K562 (cell line): Measurements from ENCODE around the gene ARMC7. TPM values are rescaled to one million over a fixed set of nuclear protein-coding genes. Genes with fewer than 3 reads are reported as not detected.
"Not testable (repeated sequence)": the region's sequence is repeated elsewhere in the genome, so short reads cannot be mapped to it uniquely, and the experiment has no call there.

ENCODE experiments used
- ATAC-seq: fragments of 200-7000 bp; cut with Tn5 transposase; 3 replicates; pipeline ENCODE4 v1.9.1; 2020; ENCODE audit warnings: moderate library complexity
- BruUV-seq: library from RNA; stranded (reverse); fragments of 400-500 nt; replicated peaks from 2 replicates; lab custom pipeline; 2021; lab: Mats Ljungman, UMichigan
- CTCF ChIA-PET: fragments of 300-600 bp; formaldehyde crosslinking; extraction: SDS; loops from one replicate; lab custom pipeline; 2021; ENCODE audit warnings: low intra/inter-chr PET ratio; lab: Yijun Ruan, JAX
- POLR2A ChIA-PET: fragments of 300-600, 350-650 bp; sonication (Branson Sonifier 250); formaldehyde crosslinking; extraction: SDS; loops from one replicate; lab custom pipeline; 2021; ENCODE audit warnings: antibody characterized with exemption, inconsistent platforms; lab: Yijun Ruan, JAX
- DNase-seq, 4 experiments: peaks; one replicate each; pipeline versions ENCODE4 v3.0.0 to v3.0.0-alpha.2; 2011 to 2018; ENCODE audit warnings: low spot score in 3 of 4, mixed read lengths in 3 of 4; ENCODE audit errors: extremely low read depth in 1 of 4
- FAIRE-seq: peaks from 2 replicates; lab custom pipeline; 2011; peaks lifted over from hg19 to GRCh38; lab: Jason Lieb, UNC
- H2AFZ ChIP-seq: 2 replicates; pipeline ENCODE4 v1.6.0; 2011; ENCODE audit warnings: low read depth, low read length, control low read depth, inconsistent platforms
- H3K27ac ChIP-seq: fragments of 200-600 bp; 3 replicates; pipeline ENCODE4 v1.8.0; 2011; ENCODE audit warnings: low read depth, mild to moderate bottlenecking, control low read depth, inconsistent platforms, low read length, moderate library complexity, mixed read lengths; ENCODE audit errors: extremely low read depth
- H3K27me3 ChIP-seq, 2 experiments: fragments of 300-600 bp in 1 of 2; 2 replicates in 1 of 2; 3 replicates in 1 of 2; pipeline versions ENCODE4 v1.6.0 to v1.8.0; 2011; ENCODE audit warnings: inconsistent platforms in 2 of 2, low read length in 2 of 2, mild to moderate bottlenecking in 1 of 2, mixed read lengths in 1 of 2, moderate library complexity in 1 of 2; ENCODE audit not compliant: control insufficient read depth in 2 of 2, insufficient read depth in 2 of 2
- H3K36me3 ChIP-seq: fragments of 300-600 bp; 3 replicates; pipeline ENCODE4 v1.8.0; 2011; ENCODE audit warnings: mild to moderate bottlenecking, low read length, inconsistent platforms; ENCODE audit not compliant: control insufficient read depth, insufficient read depth
- H3K4me1 ChIP-seq, 2 experiments: fragments of 200-600 bp in 1 of 2; replicated peaks in 1 of 2; 2 replicates in 1 of 2; 3 replicates in 1 of 2; pipeline versions ENCODE4 v1.5.1 to v1.8.0; 2011; ENCODE audit warnings: inconsistent platforms in 2 of 2, low read length in 2 of 2, mild to moderate bottlenecking in 1 of 2, mixed read lengths in 1 of 2, moderate library complexity in 1 of 2; ENCODE audit not compliant: control insufficient read depth in 2 of 2, insufficient read depth in 2 of 2
- H3K4me2 ChIP-seq: 2 replicates; pipeline ENCODE4 v1.6.1; 2011; ENCODE audit warnings: low read length, control low read depth, inconsistent platforms, mixed read lengths; ENCODE audit not compliant: insufficient read depth
- H3K4me3 ChIP-seq: fragments of 200-600 bp; sonication (generic), shearing (Covaris generic); 2 replicates; pipeline ENCODE4 v1.5.1; 2016; ENCODE audit warnings: control low read depth, inconsistent platforms
- H3K79me2 ChIP-seq: fragments of 200-600 bp; 3 replicates; pipeline ENCODE4 v1.8.0; 2011; ENCODE audit warnings: low read length, inconsistent platforms; ENCODE audit not compliant: control insufficient read depth, insufficient read depth
- H3K9ac ChIP-seq, 2 experiments: 2 replicates each; pipeline versions ENCODE4 v1.6.0 to v1.6.1; 2011; ENCODE audit warnings: low read depth in 2 of 2, low read length in 2 of 2, control low read depth in 1 of 2, inconsistent platforms in 1 of 2, mild to moderate bottlenecking in 1 of 2, mixed read lengths in 1 of 2; ENCODE audit not compliant: insufficient read depth in 1 of 2
- H3K9me1 ChIP-seq: one replicate; pipeline ENCODE4 v1.6.0; 2011; ENCODE audit warnings: inconsistent platforms, mild to moderate bottlenecking, low read length, moderate library complexity; ENCODE audit not compliant: control insufficient read depth, insufficient read depth
- H3K9me3 ChIP-seq: replicated peaks from 2 replicates; pipeline ENCODE4 v1.5.1; 2011; ENCODE audit warnings: low read depth, low read length, inconsistent platforms; ENCODE audit not compliant: control insufficient read depth, insufficient read depth
- H4K20me1 ChIP-seq: replicated peaks from 2 replicates; pipeline ENCODE4 v1.6.1; 2011; ENCODE audit warnings: low read length, inconsistent platforms, mixed read lengths; ENCODE audit not compliant: control insufficient read depth, insufficient read depth
- HDAC2 ChIP-seq: fragments of 450-650 bp; IDR thresholded peaks from 2 replicates; pipeline ENCODE4 v1.6.1; 2016; ENCODE audit warnings: mild to moderate bottlenecking
- NBN ChIP-seq: fragments of 450-650 bp; IDR thresholded peaks from 2 replicates; pipeline ENCODE4 v1.6.1; 2016; ENCODE audit warnings: low read depth, mild to moderate bottlenecking
- NCOA2 ChIP-seq, 2 experiments: fragments of 450-650 bp; IDR thresholded peaks; 2 replicates each; pipeline ENCODE4 v1.6.1; 2018; ENCODE audit warnings: mild to moderate bottlenecking in 2 of 2, moderate library complexity in 1 of 2; ENCODE audit not compliant: partially characterized antibody in 2 of 2
- NR2C2 ChIP-seq, 2 experiments: fragments of 200-800 bp in 1 of 2; sonication (Bioruptor generic) in 1 of 2; sonication (generic) in 1 of 2; formaldehyde crosslinking in 1 of 2; IDR thresholded peaks; 2 replicates each; pipeline versions ENCODE4 v1.6.1 to v1.8.0; 2016 to 2022; ENCODE audit warnings: mild to moderate bottlenecking in 1 of 2, missing compliant biosample characterization in 1 of 2, missing genetic modification characterization in 1 of 2, missing genetic modification reagents in 1 of 2
- ZNF584 ChIP-seq: fragments of 200-800 bp; sonication (Bioruptor generic); IDR thresholded peaks from 2 replicates; pipeline ENCODE4 v1.6.1; 2016; ENCODE audit warnings: low read depth, mild to moderate bottlenecking, missing genetic modification characterization, missing compliant biosample characterization
- ZNF589 ChIP-seq: fragments of 200-800 bp; sonication (Bioruptor generic); IDR thresholded peaks from 2 replicates; pipeline ENCODE4 v1.6.1; 2016; ENCODE audit warnings: low read depth, missing genetic modification characterization, missing compliant biosample characterization
- WGBS: fragments of 100-300 bp; shearing (Covaris generic); methylation state at CpG from one replicate; pipeline ENCODE4 v1.1.6; 2016; ENCODE audit warnings: low coverage, mixed read lengths; ENCODE audit not compliant: insufficient coverage; ENCODE audit errors: missing lambda C conversion rate; 5-methylcytosine and 5-hydroxymethylcytosine counted together
- in situ Hi-C: fragments of 300-500 bp; cut with MboI; formaldehyde crosslinking; loops from 4 replicates; pipeline ENCODE4 v1.15.0; 2018; ENCODE audit warnings: inconsistent platforms, mixed read lengths
- intact Hi-C: fragments of 100-400 bp; cut with micrococcal nuclease; formaldehyde crosslinking; loops from 2 replicates; pipeline ENCODE4 v1.14.2; 2022
- polyA plus RNA-seq, 8 experiments: library from polyadenylated mRNA; depleted of rRNA in 4 of 8; stranded (reverse) in 5 of 8; unstranded in 3 of 8; fragments of >200 nt; fragmentation: Nextera tagmentation in 2 of 8; fragmentation: Illumina TruSeq in 1 of 8; extraction: Ambion mirVana in 2 of 8; extraction: Trizol in 1 of 8; gene quantifications; 2 replicates each; pipeline versions ENCODE4 v1.2.1 to v1.2.3, GENCODE V29; 2011 to 2014; ENCODE audit warnings: inconsistent platforms in 1 of 8, missing spikeins in 1 of 8
- total RNA-seq, 7 experiments: library from RNA; depleted of rRNA in 6 of 7; stranded (reverse); fragments of >200 nt in 6 of 7; fragmentation: Illumina TruSeq in 2 of 7; extraction: Trizol in 2 of 7; gene quantifications; 2 replicates each; pipeline versions ENCODE4 v1.2.1 to v1.2.3, GENCODE V29; 2011 to 2021; ENCODE audit warnings: low replicate concordance in 1 of 7

Gene ARMC7
- total and polyA plus RNA-seq, 9 of the 15 experiments (the other 6 are each of a cell fraction or from before 2014, with no cell fraction given) = 1.4 to 15.2 (median 5.9) TPM

- TF ChIP-seq NR2C2 (CRISPR knock-in tag; IDR thresholded peaks at IDR 0.05) = not testable (repeated sequence)
- 0 out of 2 replicates have a peak, but pooled peaks have one; percentile 18 for TF ChIP-seq NR2C2 (tag; IDR thresholded peaks at IDR 0.05)
- 0 out of 2 replicates have a peak, but pooled peaks have one; percentile 40 for TF ChIP-seq ZNF584 (CRISPR knock-in tag)
- peak; percentile 23; the same call in 1 of the 2 replicates for TF ChIP-seq ZNF589 (CRISPR knock-in tag)
- peak; percentile 74 for TF ChIP-seq NBN
- TF ChIP-seq NCOA2 (IDR thresholded peaks at IDR 0.05; ENCODE audit: partially characterized antibody in 2 of 2) = peak in 1 of 2 experiments; percentile 59
- 0 out of 2 replicates have a peak, but pooled peaks have one; percentile 70 for TF ChIP-seq HDAC2
These were observed 38.1 kb upstream of the ARMC7 start (continued) for GRCh38 chr17:75071478-75072271.

DNA sequence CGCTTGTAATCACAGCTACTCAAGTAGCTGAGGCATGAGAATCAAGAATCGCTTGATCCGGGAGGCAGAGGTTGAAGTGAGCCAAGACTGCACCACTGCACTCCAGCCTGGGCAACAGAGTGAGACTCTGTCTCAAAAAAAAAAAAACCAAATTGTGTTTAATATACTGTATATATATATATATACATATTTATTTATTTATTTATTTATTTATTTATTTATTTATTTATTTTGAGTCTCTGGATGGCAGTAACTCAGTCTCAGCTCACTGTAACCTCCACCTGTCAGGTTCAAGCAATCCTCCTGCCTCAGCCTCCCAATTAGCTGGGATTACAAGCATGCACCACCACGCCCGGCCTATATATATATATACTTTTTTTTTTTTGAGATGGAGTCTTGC is 36.9 kb upstream of the ARMC7 start:
- H2AFZ ChIP-seq, BruUV-seq, FAIRE-seq, H3K27me3 ChIP-seq, H3K9ac ChIP-seq, H3K4me3 ChIP-seq, H3K36me3 ChIP-seq, H4K20me1 ChIP-seq, ATAC-seq, H3K79me2 ChIP-seq, CTCF ChIA-PET, H3K9me3 ChIP-seq, in situ Hi-C loops, H3K9me1 ChIP-seq, DNase-seq, H3K4me2 ChIP-seq: not testable (repeated sequence)
- H3K4me1 ChIP-seq = peaks cover 30 to 43% of the 10 kb centered on the region in 2 experiments
- POLR2A ChIA-PET = interaction anchor here (0.8 to 3.1 kb wide), 8 partner anchors 9 to 38 kb away, joined by 3 to 12 read pairs (median 3); partner anchors contain the start of gene SLC16A5
- intact Hi-C loops = loop anchor here (5.0 kb wide), 1 partner anchor 34 kb away; the partner anchor contains the start of gene ARMC7
- peak overlapping the region; percentile 92; the same call in 1 of the 3 replicates for H3K27ac ChIP-seq
- WGBS = 93% methylated on average over 5 of the region's 5 CpGs
